Measurements from ENCODE around the gene KLKB1. TPM values are rescaled to one million over a fixed set of nuclear protein-coding genes. Genes with fewer than 3 reads are reported as not detected.

The KLKB1 gene
- polyA plus RNA-seq, 3 donors = 0.28 TPM; not detected in 2

DNA sequence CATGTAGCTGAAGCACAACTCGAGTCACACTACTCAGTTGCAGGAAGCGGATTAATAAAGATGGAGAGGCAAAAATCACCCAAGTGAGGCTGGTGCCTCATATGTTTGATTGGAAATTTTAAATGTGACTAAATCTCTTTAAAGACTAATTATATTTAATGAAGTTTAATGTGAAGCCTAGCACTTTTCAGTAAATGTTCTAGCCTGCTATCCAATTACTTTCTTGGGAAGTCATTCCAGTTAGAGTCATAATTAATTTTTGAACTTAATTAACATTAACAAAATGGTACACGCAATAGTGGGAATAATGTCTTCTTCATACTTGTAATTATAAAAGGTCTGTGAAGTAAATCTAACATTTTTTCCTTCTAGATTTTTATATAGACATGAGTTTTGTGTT, 59.3 kb downstream of the KLKB1 start:
- Histone ChIP-seq H4K20me1 (ENCODE audit: insufficient read depth, low read length) (no peaks in the 10 kb centered on the region), H3K36me3 (replicated peaks in 1 of 2; ENCODE audit: control insufficient read depth in 1 of 2, insufficient read depth in 2 of 2, low read length in 2 of 2) (no peaks in the 10 kb centered on the region), H3K9me3 (replicated peaks in 1 of 2; ENCODE audit: control insufficient read depth in 1 of 2, insufficient read depth in 1 of 2, low read length in 2 of 2) (no peaks in the 10 kb centered on the region), H3K4me1 (ENCODE audit: control insufficient read depth in 1 of 2, insufficient read depth in 2 of 2, low read length in 2 of 2) (no peaks in the 10 kb centered on the region), H2AFZ (ENCODE audit: insufficient read depth, low read depth, low read length, poor library complexity, severe bottlenecking) (no peak overlapping the region), H3K4me2 (replicated peaks; ENCODE audit: extremely low read depth, low read length, poor library complexity, severe bottlenecking) (no peak overlapping the region), H3K9ac (ENCODE audit: insufficient read depth, low read length, poor library complexity, severe bottlenecking) (no peak overlapping the region), H3K27ac (ENCODE audit: low read depth in 1 of 2, low read length in 2 of 2) (no peak overlapping the region), H3K27me3 (ENCODE audit: control insufficient read depth in 2 of 2, insufficient read depth in 2 of 2, low read length in 2 of 2) (no peaks in the 10 kb centered on the region), H3K4me3 (replicated peaks in 1 of 3; ENCODE audit: low read depth in 2 of 3, low read length in 3 of 3) (no peak overlapping the region), H3K79me2 (ENCODE audit: insufficient read depth, low read length) (no peaks in the 10 kb centered on the region)
- intact Hi-C loops (cut with micrococcal nuclease) = no loop called here
- TF ChIP-seq CTCF (IDR thresholded peaks at IDR 0.05) = no peak
- peaks cover 1 to 2% (median 2%) of the 10 kb centered on the region in 3 donors for H3K27me3 Mint-ChIP-seq (ENCODE audit: low read depth in 3 of 3)
- H3K4me1 Mint-ChIP-seq = no peaks in the 10 kb centered on the region
- no peaks in the 10 kb centered on the region for H3K36me3 Mint-ChIP-seq
- H3K27ac Mint-ChIP-seq = no peak overlapping the region
- H3K4me3 Mint-ChIP-seq = no peak overlapping the region
- DNase-seq = no peak
- H3K9me3 Mint-ChIP-seq = no peaks in the 10 kb centered on the region
- WGBS (ENCODE audit: insufficient coverage) = no CpG with 5 or more reads among the region's 3 CpGs

- H3K9ac ChIP-seq (ENCODE audit: insufficient read depth, low read length, poor library complexity, severe bottlenecking) = no peak overlapping the region
- H3K36me3 ChIP-seq (replicated peaks in 1 of 2; ENCODE audit: control insufficient read depth in 1 of 2, insufficient read depth in 2 of 2, low read length in 2 of 2) = no peaks in the 10 kb centered on the region
- H3K9me3 ChIP-seq (replicated peaks in 1 of 2; ENCODE audit: control insufficient read depth in 1 of 2, insufficient read depth in 1 of 2, low read length in 2 of 2) = no peaks in the 10 kb centered on the region
- no peak for TF ChIP-seq CTCF (IDR thresholded peaks at IDR 0.05)
- H4K20me1 ChIP-seq (ENCODE audit: insufficient read depth, low read length) = no peaks in the 10 kb centered on the region
- no peaks in the 10 kb centered on the region for H3K4me1 ChIP-seq (ENCODE audit: control insufficient read depth in 1 of 2, insufficient read depth in 2 of 2, low read length in 2 of 2)
- H2AFZ ChIP-seq (ENCODE audit: insufficient read depth, low read depth, low read length, poor library complexity, severe bottlenecking) = no peak overlapping the region
- intact Hi-C loops (cut with micrococcal nuclease) = no loop called here
- H3K27me3 Mint-ChIP-seq (ENCODE audit: low read depth in 3 of 3) = peaks cover 0 to 5% (median 2%) of the 10 kb centered on the region in 3 donors
- no peak overlapping the region for H3K27ac ChIP-seq (ENCODE audit: low read depth in 1 of 2, low read length in 2 of 2)
- H3K9me3 Mint-ChIP-seq = peaks cover 0 to 2% (median 0%) of the 10 kb centered on the region in 7 donors
- no peak overlapping the region for H3K4me3 ChIP-seq (replicated peaks in 1 of 3; ENCODE audit: low read depth in 2 of 3, low read length in 3 of 3)
- peak overlapping the region in 1 of 7 donors; percentile 13 for H3K27ac Mint-ChIP-seq
- H3K36me3 Mint-ChIP-seq = no peaks in the 10 kb centered on the region
- H3K4me3 Mint-ChIP-seq = no peak overlapping the region
- H3K27me3 ChIP-seq (ENCODE audit: control insufficient read depth in 2 of 2, insufficient read depth in 2 of 2, low read length in 2 of 2) = no peaks in the 10 kb centered on the region
- no peak for DNase-seq
- 76% methylated on average over 4 of the region's 10 CpGs for WGBS (ENCODE audit: insufficient coverage)
- no peaks in the 10 kb centered on the region for H3K79me2 ChIP-seq (ENCODE audit: insufficient read depth, low read length)
- H3K4me1 Mint-ChIP-seq = no peaks in the 10 kb centered on the region
- no peak overlapping the region for H3K4me2 ChIP-seq (replicated peaks; ENCODE audit: extremely low read depth, low read length, poor library complexity, severe bottlenecking)
These were observed 64.1 kb downstream of the KLKB1 start for GRCh38 chr4:186291256-186291890.

All from CD14-positive monocyte (primary cell).